Thyroid gland (tissue), 4 donors: ENCODE data around the gene LRCH2.

Source experiments
- POLR2A ChIP-seq, 2 donors: fragments of 450-650 bp; IDR thresholded peaks; one replicate each; pipeline ENCODE4 v1.6.1; 2017; ENCODE audit warnings: antibody characterized with exemption in 2 of 2, mild to moderate bottlenecking in 2 of 2, moderate library complexity in 1 of 2
- TF ChIP-seq, protein P1 (sequence below), 6 experiments: fragments of 200-600 bp in 3 of 6; fragments of 450-650 bp in 3 of 6; sonication (generic) in 3 of 6; IDR thresholded peaks; one replicate each; pipeline ENCODE4 v1.5.1; 2016 to 2019; ENCODE audit warnings: antibody characterized with exemption in 6 of 6, mild to moderate bottlenecking in 2 of 6, inconsistent platforms in 1 of 6, moderate library complexity in 1 of 6

DNA sequence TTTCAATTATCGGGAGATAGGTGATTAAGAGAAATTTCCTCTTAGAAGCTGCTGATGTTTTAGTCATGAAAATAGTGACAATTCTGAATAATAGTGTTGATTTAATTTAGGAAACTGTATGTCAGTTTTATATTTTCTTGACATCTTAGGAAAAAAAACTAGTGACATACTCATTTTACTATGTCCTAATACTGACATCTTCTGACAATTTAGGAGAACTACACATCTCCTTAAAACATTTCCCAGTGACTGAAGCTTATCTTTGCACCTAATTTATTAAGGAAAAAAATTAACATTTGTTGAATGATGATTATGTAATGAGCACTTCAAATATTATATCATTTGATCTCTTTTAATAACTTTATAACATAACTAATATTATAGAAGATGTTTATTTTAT, 86.7 kb downstream of the LRCH2 start:
- TF ChIP-seq, protein P1, sequence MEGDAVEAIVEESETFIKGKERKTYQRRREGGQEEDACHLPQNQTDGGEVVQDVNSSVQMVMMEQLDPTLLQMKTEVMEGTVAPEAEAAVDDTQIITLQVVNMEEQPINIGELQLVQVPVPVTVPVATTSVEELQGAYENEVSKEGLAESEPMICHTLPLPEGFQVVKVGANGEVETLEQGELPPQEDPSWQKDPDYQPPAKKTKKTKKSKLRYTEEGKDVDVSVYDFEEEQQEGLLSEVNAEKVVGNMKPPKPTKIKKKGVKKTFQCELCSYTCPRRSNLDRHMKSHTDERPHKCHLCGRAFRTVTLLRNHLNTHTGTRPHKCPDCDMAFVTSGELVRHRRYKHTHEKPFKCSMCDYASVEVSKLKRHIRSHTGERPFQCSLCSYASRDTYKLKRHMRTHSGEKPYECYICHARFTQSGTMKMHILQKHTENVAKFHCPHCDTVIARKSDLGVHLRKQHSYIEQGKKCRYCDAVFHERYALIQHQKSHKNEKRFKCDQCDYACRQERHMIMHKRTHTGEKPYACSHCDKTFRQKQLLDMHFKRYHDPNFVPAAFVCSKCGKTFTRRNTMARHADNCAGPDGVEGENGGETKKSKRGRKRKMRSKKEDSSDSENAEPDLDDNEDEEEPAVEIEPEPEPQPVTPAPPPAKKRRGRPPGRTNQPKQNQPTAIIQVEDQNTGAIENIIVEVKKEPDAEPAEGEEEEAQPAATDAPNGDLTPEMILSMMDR (IDR thresholded peaks at IDR 0.05): peak in 4 of 6 experiments; percentile 41 to 57 (median 49)
- no peak for TF ChIP-seq POLR2A (IDR thresholded peaks at IDR 0.05)
